Cardiac muscle cell (in vitro differentiated cells and primary cell): ENCODE data around the gene TREX2. TPM values are rescaled to one million over a fixed set of nuclear protein-coding genes. Genes with fewer than 3 reads are reported as not detected.
A peak's percentile ranks its signal among the peaks of the same experiment; 100 is the strongest.

ENCODE experiments used
- DNase-seq, 2 donors: peaks; one replicate each; pipeline versions ENCODE4 v3.0.0 to v3.0.0-alpha.2; 2010 to 2017; ENCODE audit warnings: low read depth in 1 of 2, low spot score in 1 of 2
- H3K27ac ChIP-seq: fragments of 200-600 bp; sonication (generic); 2 replicates; pipeline ENCODE4 v1.5.1; 2016
- H3K27me3 ChIP-seq: fragments of 200-600 bp; sonication (generic); 2 replicates; pipeline ENCODE4 v1.6.0; 2016; ENCODE audit warnings: control low read depth
- H3K36me3 ChIP-seq: fragments of 200-600 bp; sonication (generic); 2 replicates; pipeline ENCODE4 v1.5.1; 2016; ENCODE audit warnings: control low read depth
- H3K4me1 ChIP-seq: fragments of 200-600 bp; sonication (generic); 2 replicates; pipeline ENCODE4 v1.8.1; 2017; ENCODE audit warnings: low read depth, mild to moderate bottlenecking, mixed run types
- H3K4me3 ChIP-seq: fragments of 200-600 bp; sonication (generic); 2 replicates; pipeline ENCODE4 v1.5.1; 2016; ENCODE audit warnings: mild to moderate bottlenecking
- H3K9me3 ChIP-seq: fragments of 200-600 bp; sonication (generic); 2 replicates; pipeline ENCODE4 v1.5.1; 2017; ENCODE audit warnings: low read depth, mild to moderate bottlenecking, control low read depth
- CTCF ChIP-seq: IDR thresholded peaks from 2 replicates; pipeline ENCODE4 v1.5.1; 2012; ENCODE audit warnings: low read depth, mild to moderate bottlenecking, low read length
- polyA plus RNA-seq: library from polyadenylated mRNA; unstranded; fragments of >200 nt; fragmentation: Nextera tagmentation; extraction: Ambion mirVana; gene quantifications from 2 replicates; pipeline ENCODE4 v1.2.1, GENCODE V29; 2016
- total RNA-seq: library from RNA; depleted of rRNA; stranded (reverse); fragments of >200 nt; gene quantifications from 2 replicates; pipeline ENCODE4 v1.2.3, GENCODE V29; 2016

Gene TREX2
- total and polyA plus RNA-seq, 2 experiments from 2014 or later = 0.36 TPM; not detected in 1

GRCh38 chrX:153470411-153471363, 24.8 kb upstream of the TREX2 start, which contains the start of gene HAUS7:
HAUS7 (minus strand) TSS chrX:153470576; CDS start chrX:153470557, 19 bp downstream.
- Histone ChIP-seq H3K27me3 (no peaks in the 10 kb centered on the region), H3K9me3 (no peaks in the 10 kb centered on the region), H3K4me3 (peak within 1 kb of the TSS; percentile 45), H3K4me1 (no peaks in the 10 kb centered on the region), H3K27ac (no peak within 1 kb of the TSS), H3K36me3 (no peaks in the 10 kb centered on the region)
- peak; percentile 66 for TF ChIP-seq CTCF
- DNase-seq = peak; percentile 87 to 95

GRCh38 chrX:153469811-153470410, 24.1 kb upstream of the TREX2 start:
- Histone ChIP-seq H3K27ac (no peak overlapping the region), H3K9me3 (no peaks in the 10 kb centered on the region), H3K4me1 (no peaks in the 10 kb centered on the region), H3K4me3 (peak overlapping the region; percentile 45), H3K27me3 (no peaks in the 10 kb centered on the region), H3K36me3 (no peaks in the 10 kb centered on the region)
- peak; percentile 23 to 48 for DNase-seq
- peak; percentile 13 for TF ChIP-seq CTCF

- no peak for DNase-seq
Observed at GRCh38 chrX:153468008-153468580, 22.2 kb upstream of the TREX2 start.

GRCh38 chrX:153465691-153466380, 20.0 kb upstream of the TREX2 start:
- Histone ChIP-seq H3K9me3 (no peaks in the 10 kb centered on the region), H3K27me3 (no peaks in the 10 kb centered on the region), H3K4me3 (no peak overlapping the region), H3K36me3 (no peaks in the 10 kb centered on the region), H3K4me1 (no peaks in the 10 kb centered on the region), H3K27ac (no peak overlapping the region)
- TF ChIP-seq CTCF = no peak
- DNase-seq = no peak

More at GRCh38 chrX:153468008-153468580, 22.2 kb upstream of the TREX2 start:
- no peaks in the 10 kb centered on the region for H3K4me1 ChIP-seq
- no peak for TF ChIP-seq CTCF
- no peaks in the 10 kb centered on the region for H3K36me3 ChIP-seq
- H3K4me3 ChIP-seq = no peak overlapping the region
- no peaks in the 10 kb centered on the region for H3K27me3 ChIP-seq
- H3K9me3 ChIP-seq = no peaks in the 10 kb centered on the region
- H3K27ac ChIP-seq = no peak overlapping the region

GRCh38 chrX:153464116-153464515, 18.3 kb upstream of the TREX2 start:
- no peak overlapping the region for H3K4me3 ChIP-seq
- H3K27me3 ChIP-seq = no peaks in the 10 kb centered on the region
- DNase-seq = no peak
- no peak for TF ChIP-seq CTCF
- no peaks in the 10 kb centered on the region for H3K9me3 ChIP-seq
- H3K4me1 ChIP-seq = no peaks in the 10 kb centered on the region
- no peaks in the 10 kb centered on the region for H3K36me3 ChIP-seq
- H3K27ac ChIP-seq = no peak overlapping the region
